ENCODE measurements around the gene DDX43. TPM values are rescaled to one million over a fixed set of nuclear protein-coding genes. Genes with fewer than 3 reads are reported as not detected.

Gene DDX43
- total and polyA plus RNA-seq, 2 donors from 2014 or later: 0.15 to 1.4 TPM

- Histone ChIP-seq H3K27me3 (ENCODE audit: control insufficient read depth, insufficient read depth, low read length) (no peaks in the 10 kb centered on the region), H3K4me3 (ENCODE audit: low read length in 3 of 3) (no peak overlapping the region), H3K27ac (ENCODE audit: low read depth in 2 of 2, low read length in 2 of 2) (no peak overlapping the region), H3K4me1 (ENCODE audit: control insufficient read depth in 2 of 3, insufficient read depth in 2 of 3, low read depth in 1 of 3, low read length in 3 of 3) (peaks cover 0 to 5% (median 0%) of the 10 kb centered on the region in 3 donors), H3K36me3 (ENCODE audit: control insufficient read depth in 2 of 3, insufficient read depth in 3 of 3, low read length in 3 of 3) (no peaks in the 10 kb centered on the region), H3K9ac (ENCODE audit: low read length in 3 of 3) (no peak overlapping the region), H3K9me3 (ENCODE audit: control insufficient read depth in 2 of 3, insufficient read depth in 1 of 3, low read length in 3 of 3) (no peaks in the 10 kb centered on the region)
- no peak for TF ChIP-seq CTCF (IDR thresholded peaks at IDR 0.05; ENCODE audit: borderline replicate concordance, extremely low read depth, insufficient read depth)
- FAIRE-seq: no peak
- no peak for DNase-seq
- intact Hi-C loops (cut with DNase I): no loop called here
Measured at GRCh38 chr6:73460056-73460455, 65.4 kb downstream of the DDX43 start.

- Histone ChIP-seq H3K9me3 (ENCODE audit: control insufficient read depth in 2 of 3, insufficient read depth in 1 of 3, low read length in 3 of 3) (no peaks in the 10 kb centered on the region), H3K27ac (ENCODE audit: low read depth in 2 of 2, low read length in 2 of 2) (peak within 1 kb of the TSS; percentile 95), H3K9ac (ENCODE audit: low read length in 3 of 3) (peak within 1 kb of the TSS; percentile 96 to 97 (median 97)), H3K4me3 (ENCODE audit: low read length in 3 of 3) (peak within 1 kb of the TSS; percentile 89 to 99 (median 99)), H3K4me1 (ENCODE audit: control insufficient read depth in 2 of 3, insufficient read depth in 2 of 3, low read depth in 1 of 3, low read length in 3 of 3) (peaks cover 0 to 5% (median 0%) of the 10 kb centered on the region in 3 donors), H3K36me3 (ENCODE audit: control insufficient read depth in 2 of 3, insufficient read depth in 3 of 3, low read length in 3 of 3) (peaks cover 0 to 4% (median 0%) of the 10 kb centered on the region in 3 donors), H3K27me3 (ENCODE audit: control insufficient read depth, insufficient read depth, low read length) (no peaks in the 10 kb centered on the region)
- no peak for TF ChIP-seq CTCF (IDR thresholded peaks at IDR 0.05; ENCODE audit: borderline replicate concordance, extremely low read depth, insufficient read depth)
- intact Hi-C loops (cut with DNase I): no loop called here
- FAIRE-seq (peak; percentile 3), DNase-seq (peak; percentile 90 to 96 (median 95))
Measured at GRCh38 chr6:73461537-73462350, 67.1 kb downstream of the DDX43 start, which contains the start of gene MTO1. TSS of gene MTO1 (plus strand) at chr6:73461737. CDS start at chr6:73461855, 118 bp downstream.

Other genes starting within 250 kb of the DDX43 start
- not detected for gene KHDC1L, start 169.3 kb upstream of the DDX43 start, total RNA-seq
- gene KHDC1L, start 169.3 kb upstream of the DDX43 start, polyA plus RNA-seq (ENCODE audit: insufficient read depth, low read depth, low replicate concordance): not detected
- 1.0 TPM for gene KHDC1, start 131.6 kb upstream of the DDX43 start, total RNA-seq
- gene KHDC1, start 131.6 kb upstream of the DDX43 start, polyA plus RNA-seq (ENCODE audit: insufficient read depth, low read depth, low replicate concordance): 1.7 TPM
- gene DPPA5, start 40.6 kb upstream of the DDX43 start, total RNA-seq: not detected
- not detected for gene DPPA5, start 40.6 kb upstream of the DDX43 start, polyA plus RNA-seq (ENCODE audit: insufficient read depth, low read depth, low replicate concordance)
- gene KHDC3L, start 32.2 kb upstream of the DDX43 start, total RNA-seq: not detected
- not detected for gene KHDC3L, start 32.2 kb upstream of the DDX43 start, polyA plus RNA-seq (ENCODE audit: insufficient read depth, low read depth, low replicate concordance)
- gene OOEP, start 24.9 kb upstream of the DDX43 start, total RNA-seq: 0.35 TPM
- not detected for gene OOEP, start 24.9 kb upstream of the DDX43 start, polyA plus RNA-seq (ENCODE audit: insufficient read depth, low read depth, low replicate concordance)
- gene CGAS, start 57.5 kb downstream of the DDX43 start, total RNA-seq: 5.9 TPM
- 1.1 TPM for gene CGAS, start 57.5 kb downstream of the DDX43 start, polyA plus RNA-seq (ENCODE audit: insufficient read depth, low read depth, low replicate concordance)
- gene MTO1, start 66.9 kb downstream of the DDX43 start, total RNA-seq: 32.8 TPM
- gene MTO1, start 66.9 kb downstream of the DDX43 start, polyA plus RNA-seq (ENCODE audit: insufficient read depth, low read depth, low replicate concordance): 14.9 TPM
- 10,277 TPM for gene EEF1A1, start 126.2 kb downstream of the DDX43 start, total RNA-seq
- 9,725 TPM for gene EEF1A1, start 126.2 kb downstream of the DDX43 start, polyA plus RNA-seq (ENCODE audit: insufficient read depth, low read depth, low replicate concordance)

Data from kidney (tissue), 14 donors.